Gastroesophageal sphincter (tissue), 3 donors: ENCODE data around the gene ZNF419.

Experiments
- CTCF ChIP-seq, 4 experiments: fragments of 200-600 bp in 2 of 4; fragments of 450-650 bp in 2 of 4; sonication (generic) in 1 of 4; IDR thresholded peaks; one replicate each; pipeline ENCODE4 v1.5.1; 2017 to 2019; ENCODE audit warnings: antibody characterized with exemption in 4 of 4, mild to moderate bottlenecking in 2 of 4, moderate library complexity in 2 of 4
- POLR2A ChIP-seq, 2 donors: fragments of 450-650 bp; IDR thresholded peaks; one replicate each; pipeline ENCODE4 v1.6.1; 2017; ENCODE audit warnings: antibody characterized with exemption in 2 of 2, mild to moderate bottlenecking in 2 of 2, moderate library complexity in 1 of 2
- POLR2AphosphoS5 ChIP-seq: sonication (generic); formaldehyde crosslinking; IDR thresholded peaks from one replicate; pipeline ENCODE4 v1.6.1; 2017; ENCODE audit warnings: antibody characterized with exemption

GRCh38 chr19:57511484-57511883 is 23.9 kb downstream of the ZNF419 start:
- TF ChIP-seq POLR2AphosphoS5 (no peak), POLR2A (IDR thresholded peaks at IDR 0.05) (no peak), CTCF (IDR thresholded peaks at IDR 0.05) (no peak)
